Lower lobe of right lung (tissue), 2 donors: ENCODE measurements around the gene BRPF1. TPM values are rescaled to one million over a fixed set of nuclear protein-coding genes. Genes with fewer than 3 reads are reported as not detected.

ENCODE experiments used
- ATAC-seq, 2 donors: fragments of 200-7000 bp; cut with Tn5 transposase; one replicate each; pipeline ENCODE4 v1.9.1; 2020 to 2022; ENCODE audit warnings: mild to moderate bottlenecking in 2 of 2, moderate library complexity in 2 of 2
- DNase-seq: peaks from one replicate; pipeline ENCODE4 v3.0.0-alpha.2; 2020
- H3K27ac ChIP-seq: fragments of 200-600 bp; one replicate; pipeline ENCODE4 v1.8.0; 2022
- H3K27me3 ChIP-seq: fragments of 200-600 bp; one replicate; pipeline ENCODE4 v1.8.0; 2022; ENCODE audit warnings: low read depth
- H3K36me3 ChIP-seq: fragments of 200-600 bp; one replicate; pipeline ENCODE4 v1.8.0; 2022; ENCODE audit warnings: mild to moderate bottlenecking
- H3K4me1 ChIP-seq: fragments of 200-600 bp; one replicate; pipeline ENCODE4 v1.8.0; 2022
- H3K4me3 ChIP-seq: fragments of 200-600 bp; one replicate; pipeline ENCODE4 v1.8.0; 2022; ENCODE audit warnings: mild to moderate bottlenecking
- H3K9me3 ChIP-seq: fragments of 200-600 bp; one replicate; pipeline ENCODE4 v1.8.0; 2022
- intact Hi-C: fragments of 100-400 bp; cut with DNase I; formaldehyde crosslinking; loops from one replicate; pipeline ENCODE4 v1.11.0; 2022
- total RNA-seq: library from RNA; stranded (reverse); fragmentation: NEBNext Ultra II Directional; extraction: Animal tissue kit (Norgen Biotek cat#: 25700); gene quantifications from one replicate; pipeline ENCODE4 v1.2.1, GENCODE V29; 2021
- TF ChIP-seq, protein P1 (sequence below): fragments of 200-600 bp; IDR thresholded peaks from one replicate; pipeline ENCODE4 v1.8.0; 2022; ENCODE audit warnings: antibody characterized with exemption, mild to moderate bottlenecking
- donor health status: DM: no; HTN: yes; CAD: no; lungs with severe emphysema.

BRPF1 gene
- total RNA-seq, 1 donor from 2014 or later, result 22.3 TPM

DNA sequence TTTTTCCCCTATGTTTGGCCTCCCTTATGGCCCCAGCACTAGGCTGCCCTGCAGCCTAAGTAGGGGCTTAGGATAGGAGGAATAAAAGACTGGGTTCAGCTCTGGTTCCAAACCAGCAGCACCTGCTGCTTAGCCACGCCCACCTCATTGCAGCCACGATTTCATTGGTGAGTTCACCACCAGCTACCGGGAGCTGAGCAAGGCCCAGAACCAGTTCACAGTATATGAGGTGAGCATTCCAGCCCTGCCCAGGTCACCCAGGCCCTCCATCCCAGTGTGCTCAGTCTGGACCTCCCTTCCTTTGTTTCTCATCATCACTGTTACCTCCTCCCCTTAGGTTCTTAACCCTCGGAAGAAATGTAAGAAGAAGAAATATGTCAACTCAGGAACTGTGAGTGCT lies 16.4 kb upstream of the BRPF1 start:
- TF ChIP-seq, protein P1, sequence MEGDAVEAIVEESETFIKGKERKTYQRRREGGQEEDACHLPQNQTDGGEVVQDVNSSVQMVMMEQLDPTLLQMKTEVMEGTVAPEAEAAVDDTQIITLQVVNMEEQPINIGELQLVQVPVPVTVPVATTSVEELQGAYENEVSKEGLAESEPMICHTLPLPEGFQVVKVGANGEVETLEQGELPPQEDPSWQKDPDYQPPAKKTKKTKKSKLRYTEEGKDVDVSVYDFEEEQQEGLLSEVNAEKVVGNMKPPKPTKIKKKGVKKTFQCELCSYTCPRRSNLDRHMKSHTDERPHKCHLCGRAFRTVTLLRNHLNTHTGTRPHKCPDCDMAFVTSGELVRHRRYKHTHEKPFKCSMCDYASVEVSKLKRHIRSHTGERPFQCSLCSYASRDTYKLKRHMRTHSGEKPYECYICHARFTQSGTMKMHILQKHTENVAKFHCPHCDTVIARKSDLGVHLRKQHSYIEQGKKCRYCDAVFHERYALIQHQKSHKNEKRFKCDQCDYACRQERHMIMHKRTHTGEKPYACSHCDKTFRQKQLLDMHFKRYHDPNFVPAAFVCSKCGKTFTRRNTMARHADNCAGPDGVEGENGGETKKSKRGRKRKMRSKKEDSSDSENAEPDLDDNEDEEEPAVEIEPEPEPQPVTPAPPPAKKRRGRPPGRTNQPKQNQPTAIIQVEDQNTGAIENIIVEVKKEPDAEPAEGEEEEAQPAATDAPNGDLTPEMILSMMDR, result no peak
- no peaks in the 10 kb centered on the region for H3K36me3 ChIP-seq
- no peaks in the 10 kb centered on the region for H3K9me3 ChIP-seq
- intact Hi-C loops, result no loop called here
- no peaks in the 10 kb centered on the region for H3K27me3 ChIP-seq
- H3K4me1 ChIP-seq, result peaks cover 5% of the 10 kb centered on the region
- DNase-seq, result no peak
- ATAC-seq, result peak in 1 of 2 donors; percentile 36
- no peak overlapping the region for H3K27ac ChIP-seq
- no peak overlapping the region for H3K4me3 ChIP-seq

DNA sequence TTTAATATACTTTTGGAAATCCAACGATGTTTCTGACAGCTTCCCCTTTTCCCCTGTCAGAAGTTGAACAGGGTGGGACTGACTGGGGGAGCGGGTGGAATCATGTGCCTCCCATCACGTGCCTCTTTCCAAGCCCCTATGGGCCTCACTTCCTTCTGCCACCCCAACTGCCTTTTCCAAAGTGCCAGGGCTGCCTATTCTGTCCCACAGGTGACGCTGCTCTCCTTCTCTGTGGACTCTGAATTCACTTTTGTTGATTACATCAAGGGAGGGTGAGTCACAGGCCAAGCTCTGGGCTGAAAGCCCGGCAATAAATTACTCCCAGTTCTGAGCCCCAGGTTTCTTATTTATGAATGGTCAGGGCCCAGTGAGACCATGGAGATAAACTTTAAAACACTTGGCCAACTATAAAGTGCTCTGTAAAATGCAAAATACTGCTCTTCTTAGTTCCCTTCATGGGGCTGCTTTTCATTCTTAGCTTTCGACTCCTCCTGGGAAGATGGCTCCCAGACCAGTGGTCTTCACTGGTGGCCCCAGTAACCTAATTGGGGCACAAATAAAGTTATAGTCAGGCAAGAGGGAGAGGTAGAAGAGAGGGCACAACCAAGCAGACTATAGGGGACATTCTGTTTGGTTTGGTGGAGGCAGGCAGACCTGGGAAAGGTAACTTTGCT lies 15.6 kb upstream of the BRPF1 start:
- intact Hi-C loops, result no loop called here
- ATAC-seq (peak; percentile 94 to 95), DNase-seq (peak; percentile 74)
- H3K9me3 ChIP-seq, result no peaks in the 10 kb centered on the region
- H3K36me3 ChIP-seq, result no peaks in the 10 kb centered on the region
- H3K27ac ChIP-seq, result no peak overlapping the region
- peaks cover 5% of the 10 kb centered on the region for H3K4me1 ChIP-seq
- TF ChIP-seq, protein P1, result peak; percentile 67
- H3K27me3 ChIP-seq, result no peaks in the 10 kb centered on the region
- H3K4me3 ChIP-seq, result no peak overlapping the region

DNA sequence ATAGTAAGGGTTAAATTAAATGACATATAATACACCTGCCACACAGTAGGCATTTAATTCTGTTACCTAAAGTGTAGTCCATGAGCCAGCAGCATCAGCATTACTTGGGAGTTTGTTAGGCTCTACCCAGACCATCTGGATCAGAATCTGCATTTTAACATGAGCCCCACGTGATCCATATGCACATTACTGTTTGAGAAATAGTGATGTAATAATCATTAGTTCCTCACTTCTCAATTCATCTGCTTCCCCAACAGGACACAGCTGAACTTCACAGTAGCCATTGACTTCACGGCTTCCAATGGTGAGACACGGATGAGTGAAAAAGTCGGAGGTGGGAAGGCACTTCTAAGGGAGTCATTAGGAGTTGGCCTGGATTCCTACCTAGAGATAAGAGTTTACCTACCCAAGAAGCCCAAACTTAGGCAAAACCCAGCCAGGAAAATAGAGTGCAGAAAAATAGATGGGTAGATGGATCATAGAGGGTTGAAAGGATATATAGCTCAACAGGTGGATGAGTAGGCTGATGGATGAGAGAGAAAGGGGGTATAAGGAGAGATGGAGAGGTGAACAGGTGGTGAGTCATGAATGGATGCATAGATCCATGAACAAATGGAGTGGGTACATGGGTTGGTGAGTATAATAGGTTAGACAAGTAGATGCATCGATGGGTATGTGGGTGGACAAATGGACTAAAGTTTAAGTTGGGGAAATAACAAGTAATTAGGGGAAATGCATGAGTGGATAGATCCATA lies 14.6 kb upstream of the BRPF1 start:
- Histone ChIP-seq H3K27ac (no peak overlapping the region), H3K4me1 (peaks cover 5% of the 10 kb centered on the region), H3K36me3 (no peaks in the 10 kb centered on the region), H3K9me3 (no peaks in the 10 kb centered on the region), H3K27me3 (no peaks in the 10 kb centered on the region), H3K4me3 (no peak overlapping the region)
- ATAC-seq (peak; percentile 15 to 49), DNase-seq (no peak)
- TF ChIP-seq, protein P1, result no peak
- intact Hi-C loops, result no loop called here

DNA sequence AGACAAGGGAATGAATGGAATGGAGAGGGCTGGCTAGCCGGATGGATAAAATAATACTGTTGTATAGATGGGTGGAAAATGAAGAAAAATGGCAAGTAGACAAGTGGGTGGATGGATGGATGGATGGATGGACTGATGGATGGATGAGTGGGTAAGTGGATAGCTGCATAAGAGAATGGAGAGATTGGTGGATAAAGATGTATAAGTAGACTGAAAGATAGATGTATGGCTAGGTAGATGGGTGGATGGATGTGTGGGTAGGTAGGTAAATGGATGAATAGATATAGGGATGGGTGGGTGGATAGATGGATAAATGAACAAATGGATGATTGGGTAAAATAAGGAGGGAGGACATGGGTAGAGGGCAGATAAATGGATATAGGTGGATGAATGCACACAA lies 14.0 kb upstream of the BRPF1 start:
- TF ChIP-seq, protein P1, result no peak
- DNase-seq (no peak), ATAC-seq (no peak)
- H3K4me1 ChIP-seq, result peaks cover 5% of the 10 kb centered on the region
- no peaks in the 10 kb centered on the region for H3K9me3 ChIP-seq
- H3K4me3 ChIP-seq, result no peak overlapping the region
- H3K27me3 ChIP-seq, result no peaks in the 10 kb centered on the region
- no peak overlapping the region for H3K27ac ChIP-seq
- no peaks in the 10 kb centered on the region for H3K36me3 ChIP-seq
- intact Hi-C loops, result no loop called here

DNA sequence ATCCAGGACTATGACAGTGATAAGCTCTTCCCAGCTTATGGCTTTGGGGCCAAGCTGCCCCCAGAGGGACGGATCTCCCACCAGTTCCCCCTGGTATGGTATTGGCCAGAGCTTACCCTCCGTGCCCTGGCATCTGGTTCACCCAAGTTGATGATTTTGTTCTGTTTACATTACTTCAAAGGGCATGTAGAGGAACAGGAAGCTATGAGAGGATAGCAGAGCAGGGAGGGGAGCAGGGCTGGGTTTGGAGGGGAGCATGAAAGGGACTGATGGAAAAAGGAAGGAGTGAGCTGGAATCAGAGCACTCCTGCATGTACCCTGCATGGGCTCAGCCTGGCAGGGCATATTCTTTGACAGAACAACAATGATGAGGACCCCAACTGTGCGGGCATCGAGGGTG lies 13.4 kb upstream of the BRPF1 start:
- DNase-seq, result no peak
- TF ChIP-seq, protein P1, result no peak
- Histone ChIP-seq H3K36me3 (no peaks in the 10 kb centered on the region), H3K4me1 (peaks cover 5% of the 10 kb centered on the region), H3K27ac (no peak overlapping the region), H3K4me3 (no peak overlapping the region), H3K27me3 (no peaks in the 10 kb centered on the region), H3K9me3 (no peaks in the 10 kb centered on the region)
- ATAC-seq, result no peak
- intact Hi-C loops, result no loop called here
